HepG2 (cell line): ENCODE results near the gene LLGL2. TPM values are rescaled to one million over a fixed set of nuclear protein-coding genes. Genes with fewer than 3 reads are reported as not detected.

Experiments
- BORCS8-MEF2B ChIP-seq: sonication (generic); formaldehyde crosslinking; IDR thresholded peaks from 2 replicates; pipeline ENCODE4 v1.8.0; 2022; ENCODE audit warnings: mild to moderate bottlenecking, missing genetic modification reagents
- CENPX ChIP-seq: sonication (generic); formaldehyde crosslinking; IDR thresholded peaks from 2 replicates; pipeline ENCODE4 v1.9.0; 2021; ENCODE audit warnings: mild to moderate bottlenecking, missing genetic modification reagents, moderate library complexity
- CREB1 ChIP-seq, 2 experiments: fragments of 450-650 bp in 1 of 2; IDR thresholded peaks; 2 replicates each; pipeline ENCODE4 v1.6.1; 2016 to 2017; ENCODE audit warnings: control low read depth in 1 of 2, mild to moderate bottlenecking in 1 of 2, missing compliant biosample characterization in 1 of 2, missing genetic modification characterization in 1 of 2
- CREBL2 ChIP-seq: sonication (generic); formaldehyde crosslinking; IDR thresholded peaks from 2 replicates; pipeline ENCODE4 v1.8.1; 2023; ENCODE audit warnings: missing genetic modification reagents, mild to moderate bottlenecking, borderline replicate concordance
- EED ChIP-seq: sonication (generic); formaldehyde crosslinking; IDR thresholded peaks from 2 replicates; pipeline ENCODE4 v1.5.0; 2020; ENCODE audit warnings: mild to moderate bottlenecking, missing genetic modification reagents
- KDM1A ChIP-seq: IDR thresholded peaks from 2 replicates; pipeline ENCODE4 v1.6.1; 2016; ENCODE audit warnings: missing compliant biosample characterization
- KDM4B ChIP-seq: sonication (generic); formaldehyde crosslinking; IDR thresholded peaks from 2 replicates; pipeline ENCODE4 v1.4.0; 2020; ENCODE audit warnings: missing genetic modification reagents
- MIER3 ChIP-seq: IDR thresholded peaks from 2 replicates; pipeline ENCODE4 v1.6.1; 2016; ENCODE audit warnings: missing compliant biosample characterization, borderline replicate concordance
- MTF1 ChIP-seq: sonication (generic); formaldehyde crosslinking; IDR thresholded peaks from 2 replicates; pipeline ENCODE4 v1.5.0; 2020; ENCODE audit warnings: missing genetic modification reagents
- NFYC ChIP-seq: IDR thresholded peaks from 2 replicates; pipeline ENCODE4 v1.6.1; 2016; ENCODE audit warnings: missing genetic modification reagents, missing compliant biosample characterization
- ONECUT2 ChIP-seq: sonication (generic); formaldehyde crosslinking; IDR thresholded peaks from 2 replicates; pipeline ENCODE4 v1.4.0; 2020; ENCODE audit warnings: missing genetic modification reagents
- POLR2AphosphoS5 ChIP-seq: IDR thresholded peaks from 2 replicates; pipeline ENCODE4 v1.6.1; 2012; ENCODE audit warnings: low read depth, low read length
- REL ChIP-seq: sonication (generic); formaldehyde crosslinking; conservative IDR thresholded peaks from 2 replicates; pipeline ENCODE4 v1.8.0; 2022; ENCODE audit warnings: mild to moderate bottlenecking, missing genetic modification reagents, moderate library complexity
- RFX3 ChIP-seq: IDR thresholded peaks from 2 replicates; pipeline ENCODE4 v1.6.1; 2016; ENCODE audit warnings: missing biosample characterization, missing genetic modification reagents
- SYNCRIP ChIP-seq: fragments of 200-400 bp; formaldehyde crosslinking; IDR thresholded peaks from 2 replicates; pipeline ENCODE4 v1.6.1; 2018; ENCODE audit warnings: mild to moderate bottlenecking, low read depth, low read length; ENCODE audit not compliant: insufficient read depth
- ZNF235 ChIP-seq: sonication (generic); formaldehyde crosslinking; IDR thresholded peaks from 2 replicates; pipeline ENCODE4 v1.8.1; 2023; ENCODE audit warnings: mild to moderate bottlenecking, missing genetic modification reagents, borderline replicate concordance
- ZNF513 ChIP-seq: sonication (generic); formaldehyde crosslinking; conservative IDR thresholded peaks from 2 replicates; pipeline ENCODE4 v1.5.0; 2020; ENCODE audit warnings: missing genetic modification reagents
- ZNF552 ChIP-seq: sonication (generic); formaldehyde crosslinking; IDR thresholded peaks from 2 replicates; pipeline ENCODE4 v1.9.0; 2022; ENCODE audit warnings: missing genetic modification reagents, mild to moderate bottlenecking, borderline replicate concordance
- ZNF7 ChIP-seq: IDR thresholded peaks from 2 replicates; pipeline ENCODE4 v1.6.1; 2016; ENCODE audit warnings: missing biosample characterization, missing genetic modification reagents
- ZNF766 ChIP-seq: sonication (generic); formaldehyde crosslinking; IDR thresholded peaks from 2 replicates; pipeline ENCODE4 v1.5.0; 2020; ENCODE audit warnings: missing genetic modification reagents, borderline replicate concordance
- ZNF839 ChIP-seq: sonication (generic); formaldehyde crosslinking; IDR thresholded peaks from 2 replicates; pipeline ENCODE4 v1.4.0; 2020; ENCODE audit warnings: missing genetic modification reagents, mild to moderate bottlenecking, borderline replicate concordance
- ZSCAN9 ChIP-seq: IDR thresholded peaks from 2 replicates; pipeline ENCODE4 v1.6.1; 2016; ENCODE audit warnings: borderline replicate concordance
- polyA plus RNA-seq, 8 experiments: library from polyadenylated mRNA; depleted of rRNA in 3 of 8; stranded (reverse) in 7 of 8; unstranded in 1 of 8; fragments of >200 nt; fragmentation: Illumina TruSeq in 4 of 8; extraction: Trizol in 4 of 8; gene quantifications; 2 replicates each; pipeline versions ENCODE4 v1.2.1 to v1.2.3, GENCODE V29; 2011 to 2016; ENCODE audit warnings: low read depth in 4 of 8, missing spikeins in 1 of 8, mixed read lengths in 1 of 8; ENCODE audit not compliant: insufficient read depth in 1 of 8
- total RNA-seq, 5 experiments: library from RNA; depleted of rRNA; stranded (reverse); fragments of >200 nt; fragmentation: Illumina TruSeq; extraction: Trizol; gene quantifications; 2 replicates each; pipeline ENCODE4 v1.2.3, GENCODE V29; 2016; ENCODE audit warnings: low read depth in 1 of 5
- TF ChIP-seq, protein P1 (sequence below): sonication (generic); formaldehyde crosslinking; IDR thresholded peaks from 2 replicates; pipeline ENCODE4 v1.9.0; 2022; ENCODE audit warnings: low read depth, missing genetic modification reagents
- TF ChIP-seq, protein P2 (sequence below): sonication (generic); formaldehyde crosslinking; IDR thresholded peaks from 2 replicates; pipeline ENCODE4 v1.4.0; 2020; ENCODE audit warnings: missing genetic modification reagents, mild to moderate bottlenecking, borderline replicate concordance

The LLGL2 gene
- total and polyA plus RNA-seq, 2 of the 13 experiments (the other 11 are each of a cell fraction or from before 2014, with no cell fraction given) = 83.0 to 86.7 TPM

GRCh38 chr17:75524970-75525805 is at the start of gene LLGL2 (continued):
- TF ChIP-seq MIER3 = no peak
- TF ChIP-seq BORCS8-MEF2B (CRISPR knock-in tag) = peak; percentile 74; the same call in 1 of the 2 replicates
- TF ChIP-seq ZNF513 (CRISPR knock-in tag) = no peak
- 0 out of 2 replicates have a peak, but pooled peaks have one; percentile 7 for TF ChIP-seq ONECUT2
- TF ChIP-seq, protein P1, sequence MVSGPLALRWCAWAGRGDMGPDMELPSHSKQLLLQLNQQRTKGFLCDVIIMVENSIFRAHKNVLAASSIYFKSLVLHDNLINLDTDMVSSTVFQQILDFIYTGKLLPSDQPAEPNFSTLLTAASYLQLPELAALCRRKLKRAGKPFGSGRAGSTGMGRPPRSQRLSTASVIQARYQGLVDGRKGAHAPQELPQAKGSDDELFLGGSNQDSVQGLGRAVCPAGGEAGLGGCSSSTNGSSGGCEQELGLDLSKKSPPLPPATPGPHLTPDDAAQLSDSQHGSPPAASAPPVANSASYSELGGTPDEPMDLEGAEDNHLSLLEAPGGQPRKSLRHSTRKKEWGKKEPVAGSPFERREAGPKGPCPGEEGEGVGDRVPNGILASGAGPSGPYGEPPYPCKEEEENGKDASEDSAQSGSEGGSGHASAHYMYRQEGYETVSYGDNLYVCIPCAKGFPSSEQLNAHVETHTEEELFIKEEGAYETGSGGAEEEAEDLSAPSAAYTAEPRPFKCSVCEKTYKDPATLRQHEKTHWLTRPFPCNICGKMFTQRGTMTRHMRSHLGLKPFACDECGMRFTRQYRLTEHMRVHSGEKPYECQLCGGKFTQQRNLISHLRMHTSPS (CRISPR knock-in tag) = peak; percentile 31; the same call in 1 of the 2 replicates
- TF ChIP-seq ZSCAN9 (CRISPR knock-in tag) = peak; percentile 60; the same call in 1 of the 2 replicates
- no peak for TF ChIP-seq REL (CRISPR knock-in tag)
- no peak; the same call in 1 of the 2 replicates for TF ChIP-seq CREBL2
- no peak for TF ChIP-seq EED
- no peak for TF ChIP-seq ZNF552 (CRISPR knock-in tag)
- TF ChIP-seq SYNCRIP = no peak
- peak; percentile 75 for TF ChIP-seq ZNF766 (CRISPR knock-in tag)
- no peak for TF ChIP-seq CREB1 (IDR thresholded peaks at IDR 0.05)
- TF ChIP-seq CREB1 (CRISPR knock-in tag; IDR thresholded peaks at IDR 0.05) = no peak
- TF ChIP-seq ZNF235 (CRISPR knock-in tag) = no peak
- TF ChIP-seq KDM4B (CRISPR knock-in tag) = no peak; the same call in 1 of the 2 replicates
- TF ChIP-seq CENPX (CRISPR knock-in tag) = no peak
- peak; percentile 54; the same call in 1 of the 2 replicates for TF ChIP-seq ZNF839 (CRISPR knock-in tag)
- no peak for TF ChIP-seq MTF1 (CRISPR knock-in tag)
- TF ChIP-seq POLR2AphosphoS5 = peak; percentile 47; the same call in 1 of the 2 replicates
- TF ChIP-seq KDM1A (CRISPR knock-in tag) = 0 out of 2 replicates have a peak, but pooled peaks have one; percentile 39
- TF ChIP-seq, protein P2, sequence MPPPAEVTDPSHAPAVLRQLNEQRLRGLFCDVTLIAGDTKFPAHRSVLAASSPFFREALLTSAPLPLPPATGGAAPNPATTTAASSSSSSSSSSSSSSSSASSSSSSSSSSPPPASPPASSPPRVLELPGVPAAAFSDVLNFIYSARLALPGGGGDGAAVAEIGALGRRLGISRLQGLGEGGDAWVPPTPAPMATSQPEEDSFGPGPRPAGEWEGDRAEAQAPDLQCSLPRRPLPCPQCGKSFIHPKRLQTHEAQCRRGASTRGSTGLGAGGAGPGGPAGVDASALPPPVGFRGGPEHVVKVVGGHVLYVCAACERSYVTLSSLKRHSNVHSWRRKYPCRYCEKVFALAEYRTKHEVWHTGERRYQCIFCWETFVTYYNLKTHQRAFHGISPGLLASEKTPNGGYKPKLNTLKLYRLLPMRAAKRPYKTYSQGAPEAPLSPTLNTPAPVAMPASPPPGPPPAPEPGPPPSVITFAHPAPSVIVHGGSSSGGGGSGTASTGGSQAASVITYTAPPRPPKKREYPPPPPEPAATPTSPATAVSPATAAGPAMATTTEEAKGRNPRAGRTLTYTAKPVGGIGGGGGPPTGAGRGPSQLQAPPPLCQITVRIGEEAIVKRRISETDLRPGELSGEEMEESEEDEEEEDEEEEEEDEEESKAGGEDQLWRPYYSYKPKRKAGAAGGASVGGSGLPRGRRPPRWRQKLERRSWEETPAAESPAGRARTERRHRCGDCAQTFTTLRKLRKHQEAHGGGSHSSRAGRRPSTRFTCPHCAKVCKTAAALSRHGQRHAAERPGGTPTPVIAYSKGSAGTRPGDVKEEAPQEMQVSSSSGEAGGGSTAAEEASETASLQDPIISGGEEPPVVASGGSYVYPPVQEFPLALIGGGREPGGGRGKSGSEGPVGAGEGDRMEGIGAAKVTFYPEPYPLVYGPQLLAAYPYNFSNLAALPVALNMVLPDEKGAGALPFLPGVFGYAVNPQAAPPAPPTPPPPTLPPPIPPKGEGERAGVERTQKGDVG = no peak
- no peak for TF ChIP-seq RFX3
- no peak for TF ChIP-seq ZNF7 (CRISPR knock-in tag)
- TF ChIP-seq NFYC (CRISPR knock-in tag) = no peak
